OCI-LY7 (cell line): Measurements from ENCODE around the gene MEIS2.

Source experiments
- EZH2phosphoT487 ChIP-seq: fragments of 200-600 bp; sonication (generic); IDR thresholded peaks from 2 replicates; pipeline ENCODE4 v1.6.1; 2018; ENCODE audit warnings: low read depth, borderline replicate concordance, mild to moderate bottlenecking, mixed run types, antibody characterized with exemption, low read length, moderate library complexity, mixed read lengths
- TF ChIP-seq, protein P1 (sequence below): fragments of 200-600 bp; sonication (generic); conservative IDR thresholded peaks from 2 replicates; pipeline ENCODE4 v1.5.1; 2014; ENCODE audit warnings: mild to moderate bottlenecking, antibody characterized with exemption, low read length, moderate library complexity, mixed read lengths

DNA sequence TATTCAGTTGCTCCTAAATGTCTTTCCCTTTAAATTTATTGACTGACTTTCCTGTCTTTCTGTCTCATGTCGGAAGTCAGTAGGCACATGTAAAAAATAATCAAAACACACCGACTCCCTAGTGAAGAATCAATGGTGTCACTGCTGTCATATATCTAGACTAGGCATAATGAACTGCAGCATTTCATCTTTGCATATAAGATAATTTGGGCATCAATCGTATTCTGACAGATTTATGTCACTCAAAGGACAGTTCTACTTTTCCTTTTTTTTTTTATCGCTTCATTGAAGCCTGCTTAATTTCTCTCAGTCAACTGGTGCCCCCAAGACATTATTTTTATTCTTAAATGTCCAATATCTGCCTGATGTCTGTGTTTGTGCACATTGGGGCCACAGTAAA, 206.3 kb downstream of the MEIS2 start:
- TF ChIP-seq, protein P1, sequence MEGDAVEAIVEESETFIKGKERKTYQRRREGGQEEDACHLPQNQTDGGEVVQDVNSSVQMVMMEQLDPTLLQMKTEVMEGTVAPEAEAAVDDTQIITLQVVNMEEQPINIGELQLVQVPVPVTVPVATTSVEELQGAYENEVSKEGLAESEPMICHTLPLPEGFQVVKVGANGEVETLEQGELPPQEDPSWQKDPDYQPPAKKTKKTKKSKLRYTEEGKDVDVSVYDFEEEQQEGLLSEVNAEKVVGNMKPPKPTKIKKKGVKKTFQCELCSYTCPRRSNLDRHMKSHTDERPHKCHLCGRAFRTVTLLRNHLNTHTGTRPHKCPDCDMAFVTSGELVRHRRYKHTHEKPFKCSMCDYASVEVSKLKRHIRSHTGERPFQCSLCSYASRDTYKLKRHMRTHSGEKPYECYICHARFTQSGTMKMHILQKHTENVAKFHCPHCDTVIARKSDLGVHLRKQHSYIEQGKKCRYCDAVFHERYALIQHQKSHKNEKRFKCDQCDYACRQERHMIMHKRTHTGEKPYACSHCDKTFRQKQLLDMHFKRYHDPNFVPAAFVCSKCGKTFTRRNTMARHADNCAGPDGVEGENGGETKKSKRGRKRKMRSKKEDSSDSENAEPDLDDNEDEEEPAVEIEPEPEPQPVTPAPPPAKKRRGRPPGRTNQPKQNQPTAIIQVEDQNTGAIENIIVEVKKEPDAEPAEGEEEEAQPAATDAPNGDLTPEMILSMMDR, result no peak
- TF ChIP-seq EZH2phosphoT487, result no peak
